ENCODE results near the gene DNAH17. TPM values are rescaled to one million over a fixed set of nuclear protein-coding genes. Genes with fewer than 3 reads are reported as not detected.
A peak's percentile ranks its signal among the peaks of the same experiment; 100 is the strongest.

The DNAH17 gene
- total RNA-seq, 2 donors from 2014 or later = 0.13 to 0.64 TPM

DNA sequence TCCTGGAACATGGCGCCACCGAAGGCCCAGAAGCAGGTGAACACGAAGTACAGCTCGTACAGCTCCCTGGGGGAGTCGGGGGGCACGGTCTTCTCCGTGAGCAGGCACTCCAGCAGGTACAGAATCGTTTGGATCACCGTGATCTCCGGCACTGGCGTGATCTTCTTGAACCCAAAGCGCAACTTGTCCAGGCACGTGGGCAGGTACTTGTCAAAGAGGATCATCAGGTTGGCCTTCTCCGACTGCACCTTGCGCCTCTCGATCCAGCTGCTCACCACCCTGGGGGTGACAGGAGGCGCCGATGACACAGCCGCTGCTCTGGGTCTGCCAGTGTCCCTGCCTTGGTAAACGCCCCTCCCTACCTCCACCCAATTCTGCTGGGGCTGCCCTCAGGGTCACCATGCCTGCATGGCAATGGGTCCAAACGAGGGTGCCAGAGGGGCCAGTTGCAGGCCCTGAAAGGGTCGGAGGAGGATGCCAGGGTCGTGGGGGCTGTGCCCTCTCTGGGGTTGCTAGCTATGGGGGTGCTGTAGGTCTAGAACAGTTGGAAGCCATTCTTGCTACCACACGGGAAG is 90.9 kb downstream of the DNAH17 start:
- TF ChIP-seq, protein P1, sequence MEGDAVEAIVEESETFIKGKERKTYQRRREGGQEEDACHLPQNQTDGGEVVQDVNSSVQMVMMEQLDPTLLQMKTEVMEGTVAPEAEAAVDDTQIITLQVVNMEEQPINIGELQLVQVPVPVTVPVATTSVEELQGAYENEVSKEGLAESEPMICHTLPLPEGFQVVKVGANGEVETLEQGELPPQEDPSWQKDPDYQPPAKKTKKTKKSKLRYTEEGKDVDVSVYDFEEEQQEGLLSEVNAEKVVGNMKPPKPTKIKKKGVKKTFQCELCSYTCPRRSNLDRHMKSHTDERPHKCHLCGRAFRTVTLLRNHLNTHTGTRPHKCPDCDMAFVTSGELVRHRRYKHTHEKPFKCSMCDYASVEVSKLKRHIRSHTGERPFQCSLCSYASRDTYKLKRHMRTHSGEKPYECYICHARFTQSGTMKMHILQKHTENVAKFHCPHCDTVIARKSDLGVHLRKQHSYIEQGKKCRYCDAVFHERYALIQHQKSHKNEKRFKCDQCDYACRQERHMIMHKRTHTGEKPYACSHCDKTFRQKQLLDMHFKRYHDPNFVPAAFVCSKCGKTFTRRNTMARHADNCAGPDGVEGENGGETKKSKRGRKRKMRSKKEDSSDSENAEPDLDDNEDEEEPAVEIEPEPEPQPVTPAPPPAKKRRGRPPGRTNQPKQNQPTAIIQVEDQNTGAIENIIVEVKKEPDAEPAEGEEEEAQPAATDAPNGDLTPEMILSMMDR (conservative IDR thresholded peaks at IDR 0.05) = no peak
- H3K27ac ChIP-seq (ENCODE audit: low read depth, low read length) = no peak overlapping the region
- H3K27me3 ChIP-seq (ENCODE audit: control insufficient read depth, insufficient read depth, low read length, poor library complexity, severe bottlenecking) = no peaks in the 10 kb centered on the region
- 92 to 96% methylated on average over 20 to 24 of the region's 24 CpGs for WGBS, 2 experiments (ENCODE audit: insufficient coverage in 1 of 2, insufficient read length in 1 of 2)
- peaks cover 4% of the 10 kb centered on the region for H3K4me1 Mint-ChIP-seq
- no peak overlapping the region for H3K4me3 Mint-ChIP-seq
- H3K4me3 ChIP-seq (ENCODE audit: low read length) = no peak overlapping the region
- H3K4me1 ChIP-seq (ENCODE audit: control insufficient read depth, insufficient read depth, low read length) = no peaks in the 10 kb centered on the region
- no peaks in the 10 kb centered on the region for H3K9me3 Mint-ChIP-seq
- H3K9me3 ChIP-seq (ENCODE audit: control insufficient read depth, low read length) = no peaks in the 10 kb centered on the region
- H3K9ac ChIP-seq (ENCODE audit: extremely low read depth, low read length, poor library complexity, severe bottlenecking) = no peak overlapping the region
- no peak for DNase-seq
- H3K27me3 Mint-ChIP-seq (ENCODE audit: insufficient read depth) = peaks cover 6% of the 10 kb centered on the region
- H3K36me3 ChIP-seq (ENCODE audit: control insufficient read depth, insufficient read depth, low read length) = no peaks in the 10 kb centered on the region
- no peak overlapping the region for H3K27ac Mint-ChIP-seq
- H3K36me3 Mint-ChIP-seq (ENCODE audit: low read depth) = no peaks in the 10 kb centered on the region

DNA sequence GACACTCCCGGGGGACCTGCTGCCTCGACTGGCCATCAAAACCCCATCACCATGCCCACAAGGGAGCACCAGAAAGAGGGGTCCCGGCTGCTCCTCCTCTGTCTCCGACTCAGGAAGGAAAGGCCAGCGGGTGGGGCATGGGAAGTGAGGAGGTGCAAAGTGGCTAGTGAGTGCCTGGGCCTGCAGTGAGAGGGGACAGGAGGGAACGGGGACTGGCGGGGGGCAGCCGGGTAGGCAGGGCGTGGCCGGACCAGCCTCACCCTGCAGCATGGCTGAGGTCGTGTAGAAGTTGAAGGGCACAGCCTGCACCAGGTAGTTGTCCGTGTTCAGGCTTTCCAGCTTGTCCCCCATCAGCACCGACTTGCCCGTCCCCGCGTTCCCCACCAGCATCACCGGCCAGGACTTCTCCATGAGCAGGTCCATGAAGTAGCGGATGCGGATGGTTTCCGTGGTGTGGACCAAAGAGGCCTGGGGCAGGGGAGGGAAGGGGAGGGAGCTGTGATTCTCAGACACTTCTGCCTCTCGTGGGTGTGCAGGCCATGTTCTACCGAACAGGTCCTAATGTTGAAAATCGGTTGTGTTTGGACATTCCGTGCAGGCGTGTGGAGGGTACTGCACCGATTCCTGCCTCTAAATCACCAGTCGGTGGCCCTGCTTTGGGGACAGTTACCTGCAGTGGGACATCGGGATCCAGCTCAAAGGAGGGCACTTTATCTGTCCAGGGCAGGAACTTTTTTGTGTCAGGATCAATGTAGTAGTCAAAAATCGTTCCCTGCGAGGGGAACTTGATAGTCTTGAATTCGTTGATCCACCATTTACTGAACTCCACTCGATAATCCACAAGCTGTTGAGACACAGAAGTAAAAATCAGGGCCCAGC is 91.7 kb downstream of the DNAH17 start:
- no peaks in the 10 kb centered on the region for H3K9me3 ChIP-seq (ENCODE audit: control insufficient read depth, low read length)
- no peaks in the 10 kb centered on the region for H3K27me3 ChIP-seq (ENCODE audit: control insufficient read depth, insufficient read depth, low read length, poor library complexity, severe bottlenecking)
- Mint-ChIP-seq H3K4me3 (peak overlapping the region; percentile 65), H3K27me3 (ENCODE audit: insufficient read depth) (peaks cover 6% of the 10 kb centered on the region), H3K9me3 (no peaks in the 10 kb centered on the region), H3K4me1 (peaks cover 4% of the 10 kb centered on the region), H3K36me3 (ENCODE audit: low read depth) (no peaks in the 10 kb centered on the region), H3K27ac (no peak overlapping the region)
- TF ChIP-seq, protein P1 (conservative IDR thresholded peaks at IDR 0.05) = no peak
- peak; percentile 82 for DNase-seq
- peak overlapping the region; percentile 74 for H3K4me3 ChIP-seq (ENCODE audit: low read length)
- no peaks in the 10 kb centered on the region for H3K4me1 ChIP-seq (ENCODE audit: control insufficient read depth, insufficient read depth, low read length)
- H3K27ac ChIP-seq (ENCODE audit: low read depth, low read length) = no peak overlapping the region
- no peak overlapping the region for H3K9ac ChIP-seq (ENCODE audit: extremely low read depth, low read length, poor library complexity, severe bottlenecking)
- H3K36me3 ChIP-seq (ENCODE audit: control insufficient read depth, insufficient read depth, low read length) = no peaks in the 10 kb centered on the region
- 75 to 84% methylated on average over 20 to 32 of the region's 32 CpGs for WGBS, 2 experiments (ENCODE audit: insufficient coverage in 1 of 2, insufficient read length in 1 of 2)

DNA sequence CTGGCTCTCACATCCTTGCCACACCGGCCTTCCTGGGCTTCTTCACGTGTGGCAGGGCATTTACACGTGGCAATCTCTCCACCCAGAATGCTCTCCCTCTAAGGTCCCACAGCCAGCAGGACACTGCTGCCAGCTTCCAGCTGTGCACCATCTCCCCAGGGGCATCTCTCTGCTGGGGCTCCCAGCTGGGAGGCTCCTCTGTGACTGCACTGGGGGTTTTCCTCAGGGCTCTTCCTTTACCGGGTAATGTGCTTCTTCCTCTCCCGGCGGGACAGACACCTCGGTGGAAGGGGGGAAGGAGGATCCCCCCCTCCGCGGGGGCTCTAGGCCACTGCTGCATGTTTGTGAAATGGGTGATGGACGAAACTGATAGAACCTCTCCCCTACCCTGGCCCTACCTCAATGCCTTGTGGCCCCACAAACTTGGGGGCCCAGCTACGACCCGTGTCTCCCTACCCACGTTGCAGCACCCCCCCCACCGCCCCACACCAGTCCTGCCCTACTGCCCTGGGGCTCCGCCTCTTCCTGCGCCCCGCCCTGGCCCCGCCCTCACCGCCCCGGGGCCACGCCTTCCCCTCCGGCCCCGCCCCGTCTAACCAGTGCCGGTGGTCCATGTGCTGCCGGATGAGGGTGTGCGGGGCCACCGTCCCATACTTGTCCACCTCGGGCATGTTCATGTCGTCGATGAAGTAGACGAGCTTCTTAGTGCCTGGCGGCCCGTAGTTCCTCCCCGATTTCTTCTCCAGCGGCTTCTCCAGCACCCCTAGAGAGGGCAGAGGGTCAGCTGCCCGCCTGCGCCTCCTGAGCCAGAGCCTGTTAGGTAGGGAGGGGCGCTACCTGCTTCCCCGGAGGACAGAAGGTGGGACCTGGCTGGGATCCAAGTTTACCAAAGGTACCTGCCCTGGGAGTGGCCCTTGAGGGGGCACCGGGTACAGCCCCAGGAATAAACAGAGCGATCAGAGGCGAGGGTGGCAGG is 92.6 kb downstream of the DNAH17 start:
- peaks cover 5% of the 10 kb centered on the region for H3K27me3 Mint-ChIP-seq (ENCODE audit: insufficient read depth)
- H3K9ac ChIP-seq (ENCODE audit: extremely low read depth, low read length, poor library complexity, severe bottlenecking) = no peak overlapping the region
- TF ChIP-seq, protein P1 (conservative IDR thresholded peaks at IDR 0.05) = no peak
- no peaks in the 10 kb centered on the region for H3K36me3 Mint-ChIP-seq (ENCODE audit: low read depth)
- no peak overlapping the region for H3K27ac ChIP-seq (ENCODE audit: low read depth, low read length)
- H3K27ac Mint-ChIP-seq = no peak overlapping the region
- H3K4me1 Mint-ChIP-seq = peaks cover 4% of the 10 kb centered on the region
- DNase-seq = peak; percentile 95
- H3K9me3 ChIP-seq (ENCODE audit: control insufficient read depth, low read length) = no peaks in the 10 kb centered on the region
- peak overlapping the region; percentile 65 for H3K4me3 Mint-ChIP-seq
- no peaks in the 10 kb centered on the region for H3K4me1 ChIP-seq (ENCODE audit: control insufficient read depth, insufficient read depth, low read length)
- no peaks in the 10 kb centered on the region for H3K9me3 Mint-ChIP-seq
- no peaks in the 10 kb centered on the region for H3K27me3 ChIP-seq (ENCODE audit: control insufficient read depth, insufficient read depth, low read length, poor library complexity, severe bottlenecking)
- WGBS, 2 experiments (ENCODE audit: insufficient coverage in 1 of 2, insufficient read length in 1 of 2) = 16 to 34% methylated on average over 8 to 36 of the region's 43 CpGs
- peak overlapping the region; percentile 74 for H3K4me3 ChIP-seq (ENCODE audit: low read length)
- no peaks in the 10 kb centered on the region for H3K36me3 ChIP-seq (ENCODE audit: control insufficient read depth, insufficient read depth, low read length)

Data from endodermal cell (in vitro differentiated cells).